ENCODE measurements around the gene RESP18.
A peak's percentile ranks its signal among the peaks of the same experiment; 100 is the strongest.

The RESP18 gene

DNA sequence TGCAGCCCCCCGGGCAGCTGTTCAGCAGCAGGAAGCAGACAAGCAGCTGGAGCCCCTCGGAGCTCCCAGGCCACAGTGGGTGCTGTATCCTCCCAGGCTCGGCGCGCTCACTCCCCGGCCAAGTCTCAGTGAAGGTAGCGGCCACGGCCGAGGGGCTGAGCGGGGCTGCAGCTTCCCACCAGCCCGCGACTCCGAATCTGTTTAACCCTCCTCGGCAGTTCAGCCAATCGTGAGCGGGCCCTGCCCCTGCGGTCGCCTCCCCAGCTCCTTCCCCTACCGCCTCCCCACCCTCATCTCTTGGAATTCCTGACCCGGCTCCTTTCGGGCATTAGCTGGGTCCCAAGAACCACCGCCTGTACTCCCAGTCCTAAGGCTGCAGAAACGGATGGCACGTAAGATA lies at the start of gene RESP18:
Gene RESP18 (minus strand): TSS at position 203 of the 400 bp plus-strand sequence.
- DNase-seq, result peak in 25 of 42 donors; percentile 14 to 75 (median 30)
- intact Hi-C loops (cut with DNase I), result no loop called here

DNA sequence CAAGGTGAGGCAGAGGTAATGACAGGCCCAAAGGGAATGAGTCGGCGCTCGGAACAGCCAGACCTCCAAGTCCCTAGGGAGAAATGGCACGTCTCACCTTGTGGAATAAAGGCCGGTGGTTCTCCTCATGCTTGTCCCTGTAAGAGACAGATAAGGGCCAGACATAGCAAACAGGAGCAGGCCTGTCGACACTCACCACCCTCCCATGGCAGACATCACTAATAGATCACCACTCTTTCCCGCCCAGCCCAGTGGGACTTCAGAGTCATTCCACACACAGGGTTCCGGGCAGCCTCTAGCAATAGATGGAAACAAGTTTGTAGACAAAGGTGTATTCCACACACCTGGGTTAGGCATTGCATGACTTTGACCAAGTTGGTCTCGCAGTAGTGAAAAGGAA lies 48.9 kb upstream of the RESP18 start:
- intact Hi-C loops (cut with DNase I), result loop anchor here (10.0 kb wide), 1 partner anchor 207 kb away; the partner anchor contains the start of genes CNPPD1, RETREG2 and SLC23A3
- DNase-seq, result no peak

DNA sequence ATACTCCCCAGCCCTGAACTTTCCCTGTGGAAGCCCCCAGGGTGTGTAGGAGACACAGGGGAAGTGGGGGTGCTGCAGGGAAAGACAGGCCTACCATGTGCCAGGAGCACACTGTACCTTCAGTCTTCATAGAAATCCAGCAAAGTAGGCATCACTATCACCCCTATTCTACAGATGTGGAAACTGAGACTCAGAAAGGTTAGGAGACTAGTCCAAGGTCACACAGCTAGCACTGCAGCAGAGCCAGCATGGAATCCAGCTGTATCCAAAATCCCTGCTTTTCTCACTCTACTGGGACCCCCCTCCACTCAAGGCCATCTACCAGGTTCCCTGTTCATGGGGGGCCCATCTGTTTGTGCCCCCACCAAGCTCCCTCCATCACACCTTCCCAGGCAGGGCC lies 48.4 kb upstream of the RESP18 start:
- DNase-seq, result no peak
- intact Hi-C loops (cut with DNase I), result loop anchor here (10.0 kb wide), 1 partner anchor 206 kb away; the partner anchor contains the start of genes CNPPD1, RETREG2 and SLC23A3

DNA sequence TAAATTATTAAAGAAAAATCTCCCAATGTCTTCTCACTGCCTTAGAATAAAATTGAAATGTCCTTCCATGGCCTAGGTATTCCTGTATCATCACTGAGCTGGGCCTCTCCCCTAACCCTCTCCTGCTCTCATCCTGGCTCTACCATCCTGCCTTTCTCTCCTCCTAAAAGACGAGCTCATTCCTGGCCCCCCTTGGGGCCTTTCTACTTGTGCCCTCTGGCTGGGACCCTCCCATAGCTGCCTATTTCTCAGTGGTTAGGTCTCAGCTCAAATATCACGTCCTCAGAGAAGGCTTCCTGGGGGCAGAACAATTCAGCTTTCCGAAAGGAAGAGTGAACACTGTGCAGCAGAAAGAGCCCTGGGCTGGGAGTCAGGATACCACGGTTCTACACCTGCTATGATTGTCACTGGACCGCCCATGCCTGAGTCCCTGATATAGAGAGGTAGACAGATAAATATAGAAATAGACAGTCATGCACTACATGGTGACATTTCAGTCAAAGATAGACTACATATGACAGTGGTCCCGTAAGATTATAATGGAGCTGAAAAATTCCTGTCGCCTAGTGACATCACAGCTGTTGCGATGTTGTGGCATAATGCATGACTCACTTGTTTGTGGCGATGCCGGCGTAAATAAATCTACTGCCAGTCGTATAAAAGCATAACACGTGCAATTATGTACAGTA lies 45.8 kb upstream of the RESP18 start:
- intact Hi-C loops (cut with DNase I), result no loop called here
- DNase-seq, result peak in 6 of 42 donors; percentile 19 to 48 (median 40)

DNA sequence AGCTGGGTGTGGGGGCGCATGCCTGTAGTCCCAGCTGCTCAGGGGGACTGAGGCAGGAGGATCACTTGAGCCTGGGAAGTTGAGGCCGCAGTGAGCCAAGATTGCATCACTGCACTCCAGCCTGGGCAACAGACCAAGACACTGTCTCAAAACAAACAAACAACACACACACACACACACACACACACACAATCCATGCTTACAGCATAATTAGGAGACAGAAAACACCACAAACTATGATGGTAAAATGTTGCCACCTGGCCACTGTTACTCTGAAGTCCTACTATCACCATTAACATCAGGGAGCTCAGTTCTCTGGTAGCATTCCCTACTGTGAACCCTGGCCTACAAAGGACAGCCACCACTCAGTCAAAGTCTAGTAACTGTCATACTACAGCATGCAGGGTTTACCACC lies 36.9 kb upstream of the RESP18 start:
- intact Hi-C loops (cut with DNase I), result no loop called here
- DNase-seq, result peak in 16 of 42 donors; percentile 9 to 58 (median 30)

DNA sequence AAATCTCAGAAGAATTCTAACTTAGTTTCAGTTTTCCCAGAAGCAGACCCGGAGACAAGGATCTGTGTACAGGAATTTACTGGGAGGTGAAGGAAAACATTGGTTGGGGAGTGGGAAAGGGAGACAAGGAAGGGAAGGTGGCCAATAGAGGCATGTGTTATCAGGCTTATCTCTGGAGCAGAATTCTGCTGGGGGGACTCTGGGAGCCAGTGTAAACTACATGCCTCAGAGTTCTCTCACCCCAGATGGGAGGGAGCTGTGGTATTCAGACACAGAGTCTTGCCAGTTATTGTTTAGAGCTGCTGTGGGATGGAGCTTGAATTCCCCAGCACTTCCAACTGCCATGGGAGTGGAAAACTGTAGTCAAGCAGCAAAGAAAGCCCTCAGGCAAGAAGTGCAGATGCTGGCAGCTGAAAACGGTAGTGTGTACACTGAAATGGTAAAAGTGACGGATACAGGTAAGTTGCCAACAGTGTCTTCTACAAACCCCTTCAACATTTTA lies 36.2 kb upstream of the RESP18 start:
- intact Hi-C loops (cut with DNase I), result no loop called here
- DNase-seq, result no peak

DNA sequence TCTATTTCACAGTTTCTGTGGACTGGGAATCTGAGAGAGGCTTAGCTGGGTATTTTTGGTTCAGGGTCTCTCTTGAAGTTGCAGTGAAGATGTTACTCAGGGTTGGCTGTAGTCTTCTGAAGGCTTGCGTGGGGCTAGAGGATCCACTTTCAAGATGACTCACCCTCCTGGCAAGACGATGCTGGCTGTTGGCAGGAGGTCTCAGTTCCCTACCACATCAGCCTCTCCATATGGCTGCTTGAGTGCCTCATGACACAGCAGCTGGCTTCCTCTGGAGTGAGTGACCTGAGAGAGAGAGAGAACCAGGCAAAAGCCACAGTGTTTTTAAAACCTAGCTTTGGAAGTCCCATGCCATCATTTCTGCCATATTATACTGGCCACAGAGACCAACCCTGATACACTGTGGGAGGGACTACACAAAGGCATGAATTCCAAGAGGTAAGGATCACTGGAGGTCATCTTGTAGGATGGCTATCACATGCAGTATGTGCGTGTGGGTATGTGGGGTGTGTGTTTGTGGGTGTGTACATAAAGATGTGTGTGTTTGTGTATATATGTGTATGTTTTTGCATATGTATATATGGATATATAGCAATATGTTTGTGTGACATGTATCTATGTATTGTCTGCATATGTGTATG lies 30.1 kb upstream of the RESP18 start:
- peak in 15 of 42 donors; percentile 13 to 59 (median 24) for DNase-seq

DNA sequence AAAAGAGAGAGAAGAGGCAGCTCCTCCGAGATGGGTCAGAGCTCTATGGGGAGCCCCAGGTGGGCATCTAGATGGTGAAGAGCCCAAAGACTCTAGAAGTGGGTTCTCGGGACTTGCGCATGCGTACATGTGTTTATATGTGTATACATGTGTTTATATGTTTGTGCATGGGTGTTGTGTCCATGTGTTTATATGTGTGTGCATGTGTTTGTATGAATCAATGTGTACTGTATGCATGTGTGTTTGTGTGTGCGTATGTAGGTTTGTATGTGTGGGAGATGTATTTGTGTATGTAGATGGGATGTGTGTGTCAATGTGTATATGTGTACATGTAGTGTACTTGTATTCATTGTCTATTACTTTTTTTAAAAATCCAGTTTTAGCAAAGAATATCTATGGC lies 29.5 kb upstream of the RESP18 start:
- intact Hi-C loops (cut with DNase I), result no loop called here

More for the DNA sequence above, 30.1 kb upstream of the RESP18 start:
- intact Hi-C loops (cut with DNase I), result no loop called here

DNA sequence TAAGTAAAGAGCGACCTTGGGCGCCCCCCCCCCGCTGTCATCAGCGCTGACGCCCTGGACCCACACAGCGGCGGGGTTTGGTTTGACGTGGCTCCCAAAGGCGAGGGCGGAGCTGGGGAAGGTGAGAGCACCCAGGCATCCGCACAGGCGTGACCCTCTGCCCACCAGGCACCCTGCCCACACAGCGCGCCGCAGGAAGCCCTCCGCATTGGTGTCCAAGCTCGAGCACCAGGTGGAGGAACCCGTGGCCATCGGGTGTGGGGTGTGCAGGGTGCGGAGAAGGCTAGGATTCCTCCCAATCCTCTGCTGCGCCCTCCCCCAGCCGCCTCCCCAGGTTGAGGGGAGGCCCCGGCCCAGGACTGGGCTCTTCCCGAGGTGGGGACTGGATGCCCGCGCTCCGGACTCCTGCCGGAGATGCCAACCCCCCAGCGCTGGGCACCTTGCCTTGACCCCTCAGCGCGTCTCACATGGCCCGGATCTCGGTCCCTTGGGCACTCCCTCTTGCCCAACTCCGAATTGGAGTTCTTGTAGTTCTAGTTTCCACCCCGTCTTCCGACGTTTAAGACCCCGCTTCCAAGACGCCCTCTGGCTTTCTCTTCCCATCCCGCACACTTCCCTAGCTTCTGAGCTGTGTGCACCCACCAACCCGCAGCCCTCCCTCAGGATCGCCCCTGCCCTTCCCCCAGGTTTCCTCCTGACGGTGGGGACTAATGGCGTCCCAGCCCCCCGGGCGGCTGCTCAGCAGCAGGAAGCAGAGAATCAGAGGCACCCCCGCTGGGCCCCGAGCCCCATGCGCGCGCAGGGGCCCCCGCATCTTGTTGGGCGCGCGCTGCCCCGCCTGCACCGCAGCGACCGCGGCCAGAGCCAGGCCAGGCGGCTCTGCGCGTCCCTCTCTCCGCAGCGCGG lies 25.9 kb upstream of the RESP18 start:
- DNase-seq, result peak in 7 of 42 donors; percentile 16 to 40 (median 27)
- intact Hi-C loops (cut with DNase I), result no loop called here

More for the DNA sequence above, 29.5 kb upstream of the RESP18 start:
- DNase-seq, result no peak

DNA sequence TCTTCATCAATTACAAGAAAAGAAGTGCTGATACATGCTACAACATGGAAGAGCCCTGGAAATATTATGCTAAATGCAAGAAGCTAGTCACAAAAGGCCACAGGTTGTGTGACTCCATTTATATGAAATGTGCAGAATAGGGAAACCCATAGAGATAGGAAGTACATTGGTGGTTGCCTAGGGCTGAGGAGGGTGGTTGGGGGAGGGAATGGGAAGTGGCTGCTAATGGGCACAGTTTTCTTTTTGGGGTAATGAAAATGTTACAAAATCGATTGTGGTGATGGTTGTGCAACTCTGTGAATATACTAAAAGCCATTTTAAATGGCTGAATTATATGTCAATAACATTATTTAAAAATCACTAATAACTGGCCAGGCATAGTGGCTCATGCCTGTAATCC lies 24.3 kb upstream of the RESP18 start:
- DNase-seq, result no peak
- intact Hi-C loops (cut with DNase I), result no loop called here

DNA sequence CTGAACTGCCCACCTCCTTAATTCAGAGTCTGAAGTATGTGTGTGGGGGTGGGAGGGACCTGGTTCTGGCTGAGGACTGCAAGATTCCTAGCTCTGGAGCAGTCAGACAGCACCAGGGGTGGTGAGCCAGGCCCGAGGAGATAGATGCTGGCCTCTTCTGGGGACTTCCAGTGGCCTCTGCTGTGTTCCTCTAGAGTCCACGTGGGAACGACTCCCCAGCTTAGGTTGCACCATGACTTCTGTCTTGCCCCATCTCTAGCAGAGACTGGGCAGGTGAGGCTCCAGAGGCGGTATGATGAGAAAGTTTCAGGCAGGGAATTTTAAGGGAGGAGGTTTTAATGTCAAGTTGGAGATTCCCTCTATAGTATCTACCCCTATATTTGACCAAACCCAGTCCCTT lies 22.0 kb upstream of the RESP18 start:
- intact Hi-C loops (cut with DNase I), result no loop called here
- DNase-seq, result no peak

DNA sequence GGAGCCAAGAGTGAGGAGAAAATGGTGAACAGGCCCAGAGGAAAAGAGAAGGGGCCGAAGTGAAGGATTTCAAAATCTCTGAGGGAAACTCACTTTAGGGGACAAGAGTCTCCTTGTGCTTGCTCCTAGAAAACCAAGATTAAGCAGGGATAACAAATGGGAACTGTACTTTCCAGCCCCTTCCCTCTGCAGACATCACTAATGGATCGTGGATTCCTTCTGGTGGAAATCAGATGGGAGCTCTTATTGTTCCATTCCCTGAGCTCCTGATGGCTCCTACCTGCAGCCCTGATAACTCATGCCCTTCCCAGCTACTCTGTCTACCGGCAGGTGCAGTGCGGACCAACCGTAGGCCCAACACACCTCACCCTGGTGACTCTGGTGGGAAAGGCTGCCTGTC lies 20.6 kb upstream of the RESP18 start:
- no peak for DNase-seq
- intact Hi-C loops (cut with DNase I), result no loop called here

DNA sequence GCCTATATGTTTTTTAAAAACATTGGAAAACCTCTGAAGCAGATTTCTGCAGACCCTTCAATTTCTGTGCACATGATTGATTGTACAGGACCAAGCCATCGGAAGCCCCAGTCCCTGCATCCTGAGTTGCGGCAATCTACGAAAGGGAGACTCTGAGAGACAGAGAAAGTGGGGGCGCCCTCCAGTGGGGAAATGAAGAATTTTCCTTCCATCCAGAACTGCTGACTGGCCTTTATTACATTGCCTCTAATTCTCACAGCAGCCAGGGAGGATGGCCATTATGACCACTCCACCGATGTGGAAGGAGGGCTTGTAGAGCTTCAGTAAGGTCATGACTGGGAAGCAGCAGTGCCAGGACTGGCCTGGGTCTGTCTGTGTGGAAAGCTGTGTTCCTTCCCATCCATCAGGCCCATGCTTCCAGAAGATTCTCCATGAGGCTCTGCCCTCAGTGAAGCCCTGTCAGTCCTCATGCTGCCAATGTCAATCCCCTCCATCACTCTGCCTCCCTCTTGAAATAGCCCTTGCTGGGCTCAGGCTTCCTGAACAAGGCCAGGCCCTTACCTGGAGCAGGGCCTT lies 20.0 kb upstream of the RESP18 start:
- intact Hi-C loops (cut with DNase I), result no loop called here
- DNase-seq, result peak; percentile 51 to 90 (median 78)

DNA sequence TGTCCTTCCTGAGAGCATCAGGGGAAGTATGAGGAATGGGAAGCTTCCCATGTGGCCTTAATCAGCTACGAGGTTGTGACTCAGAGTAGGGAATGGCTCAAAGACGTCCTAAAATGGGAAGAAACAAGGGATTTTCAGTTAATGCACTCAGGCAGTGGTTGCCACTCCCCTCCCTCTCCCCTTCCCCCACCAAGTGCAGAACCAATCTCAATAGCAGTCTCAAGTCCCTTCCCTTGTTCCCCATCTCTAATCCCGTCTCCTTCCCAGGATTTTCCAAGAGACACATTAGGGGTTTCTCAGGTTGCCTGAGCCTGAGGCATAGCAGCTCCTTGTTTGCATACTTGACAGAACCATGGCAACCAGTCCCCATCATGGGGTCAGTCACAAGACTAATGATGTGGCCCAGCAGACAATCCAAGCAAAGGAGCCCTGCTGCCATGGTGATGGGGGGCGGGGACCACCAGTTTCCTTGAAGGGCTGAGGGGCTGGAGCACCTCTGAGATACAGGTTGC lies 18.2 kb upstream of the RESP18 start:
- DNase-seq, result no peak
- intact Hi-C loops (cut with DNase I), result no loop called here

DNA sequence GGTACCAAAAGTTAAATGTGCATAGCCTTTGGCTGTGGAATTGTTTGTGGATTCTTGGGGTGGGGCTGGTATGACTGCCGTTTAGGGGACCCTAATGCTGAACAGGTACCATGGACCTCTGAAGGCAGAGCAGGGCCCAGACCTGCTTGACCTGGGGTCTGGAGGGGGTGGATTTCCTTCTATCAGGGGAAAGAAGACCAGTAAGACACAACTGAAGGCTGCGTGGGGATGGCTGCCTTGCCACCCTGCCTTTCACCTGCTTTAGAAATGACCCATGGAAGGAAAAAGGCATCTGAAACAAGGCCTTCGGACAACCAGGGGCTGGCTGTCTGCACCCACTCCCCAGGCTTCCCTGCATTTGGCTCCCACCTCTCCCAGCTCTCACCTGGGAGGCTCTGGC lies 17.7 kb upstream of the RESP18 start:
- DNase-seq, result no peak
- intact Hi-C loops (cut with DNase I), result no loop called here

DNA sequence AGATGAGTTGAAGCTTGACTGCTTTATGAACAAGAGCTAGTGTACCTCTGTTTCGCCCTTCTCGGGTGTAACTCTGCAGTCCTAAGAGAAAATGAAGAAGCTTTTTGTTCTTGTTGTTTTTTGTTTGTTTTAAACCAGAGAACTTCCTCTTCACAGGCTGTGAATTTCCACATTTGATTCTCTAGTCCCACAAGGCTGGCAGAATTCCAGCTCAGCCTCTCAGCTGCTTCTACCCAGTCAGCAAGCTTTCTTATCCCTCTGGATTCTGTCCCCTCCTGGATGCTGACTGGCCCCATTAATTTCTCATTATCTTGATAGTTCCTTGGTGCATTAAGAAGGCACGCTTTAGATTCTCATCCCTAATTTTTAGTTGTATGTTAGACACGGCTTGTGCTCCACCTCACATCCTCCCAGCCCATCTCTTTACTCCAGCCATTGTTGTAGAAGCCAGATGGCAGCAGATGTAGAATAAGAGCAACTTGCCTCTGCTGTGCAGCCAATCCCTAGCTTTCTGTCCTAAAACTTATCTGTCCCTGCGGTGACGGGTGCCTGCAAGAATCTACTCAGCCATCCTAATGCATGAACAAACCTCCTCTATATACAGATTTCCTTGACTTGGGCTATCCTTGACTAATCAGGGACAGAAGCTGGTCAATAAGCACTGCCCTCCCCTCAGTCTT lies 12.3 kb upstream of the RESP18 start:
- DNase-seq, result peak in 40 of 42 donors; percentile 22 to 76 (median 52)

DNA sequence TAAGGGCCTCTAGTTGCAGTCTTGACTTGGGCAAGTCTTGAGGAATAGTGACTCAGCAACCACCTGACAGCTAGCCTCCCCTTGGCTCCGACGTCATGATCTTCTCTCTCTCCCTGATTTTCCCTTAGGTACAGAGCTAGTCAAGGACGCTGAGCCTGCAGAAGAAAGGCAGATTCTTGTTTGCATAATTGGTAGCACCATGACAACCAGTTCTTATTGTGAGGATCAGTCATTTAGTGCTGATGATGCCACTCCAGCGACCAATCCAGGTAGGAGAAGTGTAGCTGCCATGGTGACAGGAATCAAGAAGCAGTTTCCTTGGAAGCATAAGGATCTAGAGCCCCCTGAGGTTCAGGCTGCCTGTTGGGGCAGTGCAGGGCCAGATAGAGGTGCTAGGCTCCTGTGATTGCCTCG lies 2.8 kb upstream of the RESP18 start:
- intact Hi-C loops (cut with DNase I), result no loop called here
- DNase-seq, result peak in 39 of 42 donors; percentile 13 to 85 (median 56)

More for the DNA sequence above, 12.3 kb upstream of the RESP18 start:
- intact Hi-C loops (cut with DNase I), result no loop called here

DNA sequence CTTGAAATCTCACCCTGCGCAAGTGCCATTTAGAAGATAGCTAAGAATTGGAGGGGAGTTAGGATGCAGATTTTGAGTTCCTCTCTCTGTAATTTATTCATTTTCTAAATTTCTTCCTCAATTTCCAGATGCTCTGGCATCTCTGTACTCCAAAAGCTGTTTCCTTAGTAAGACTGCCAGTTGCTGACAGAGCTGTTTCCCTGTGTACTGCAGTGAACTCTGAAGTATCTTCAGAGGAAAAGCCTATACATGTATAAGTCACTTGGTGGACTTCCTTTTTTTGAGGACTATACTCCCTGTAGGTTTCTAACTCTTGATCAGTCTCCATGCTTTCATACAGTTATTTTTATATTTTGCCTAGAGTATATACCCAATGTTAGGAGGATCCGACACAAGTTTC lies 1.5 kb upstream of the RESP18 start:
- DNase-seq, result no peak
- intact Hi-C loops (cut with DNase I), result no loop called here

All from head of caudate nucleus (tissue), 42 donors.